A673 (cell line): Measurements from ENCODE around the gene OR4S2.

Experiments used
- CTCF ChIP-seq: fragments of 300-800, 200-600 bp; sonication (generic); conservative IDR thresholded peaks from 2 replicates; pipeline ENCODE4 v1.5.1; 2017; ENCODE audit warnings: low read depth, mild to moderate bottlenecking, antibody characterized with exemption, low read length, moderate library complexity, mixed read lengths
- EZH2 ChIP-seq: fragments of 200-600 bp; sonication (generic); IDR thresholded peaks from 2 replicates; pipeline ENCODE4 v1.6.1; 2017; ENCODE audit warnings: borderline replicate concordance, low read depth, mild to moderate bottlenecking, mixed read lengths, antibody characterized with exemption, low read length; ENCODE audit not compliant: poor library complexity, severe bottlenecking

DNA sequence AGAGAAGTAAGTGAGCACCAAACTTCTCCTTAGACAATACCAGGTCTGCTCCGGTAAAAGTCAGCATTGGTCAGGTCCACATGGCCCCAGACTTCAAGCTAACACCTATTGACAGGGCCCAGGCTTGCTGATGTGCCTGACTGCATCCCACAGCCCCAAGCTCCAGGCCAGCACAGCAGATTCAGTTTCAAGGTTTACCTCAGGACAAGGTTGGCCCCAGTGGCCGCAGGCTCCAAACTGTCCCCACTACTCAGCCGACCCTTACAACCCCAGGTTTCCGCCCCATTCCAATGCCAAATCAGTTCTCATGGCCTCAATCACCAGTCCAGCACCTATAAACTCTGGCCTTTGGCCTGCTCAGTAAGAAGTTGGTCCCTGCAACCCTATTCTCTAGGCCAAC is 53.3 kb downstream of the OR4S2 start:
- TF ChIP-seq CTCF (no peak), EZH2 (no peak)
